ENCODE measurements around the gene TRIM41.
"Not testable (repeated sequence)": the region's sequence is repeated elsewhere in the genome, so short reads cannot be mapped to it uniquely, and the experiment has no call there.

The TRIM41 gene

GRCh38 chr5:181192337-181193046 lies 30.6 kb upstream of the TRIM41 start:
- DNase-seq (ENCODE audit: low spot score) (no peak), FAIRE-seq (no peak)

- DNase-seq (ENCODE audit: low spot score) (no peak), FAIRE-seq (no peak)
Measured at GRCh38 chr5:181193656-181194055, 29.4 kb upstream of the TRIM41 start.

- no peak for FAIRE-seq
- no peak for DNase-seq (ENCODE audit: low spot score)
Measured at GRCh38 chr5:181194489-181195248, 28.4 kb upstream of the TRIM41 start.

GRCh38 chr5:181195249-181195761 lies 27.8 kb upstream of the TRIM41 start:
- FAIRE-seq (no peak), DNase-seq (ENCODE audit: low spot score) (no peak)

- FAIRE-seq (no peak), DNase-seq (ENCODE audit: low spot score) (no peak)
Measured at GRCh38 chr5:181197326-181197951, 25.6 kb upstream of the TRIM41 start.

GRCh38 chr5:181198106-181198685 lies 24.9 kb upstream of the TRIM41 start:
- DNase-seq (ENCODE audit: low spot score), result no peak
- FAIRE-seq, result no peak

- FAIRE-seq (no peak), DNase-seq (ENCODE audit: low spot score) (no peak)
Measured at GRCh38 chr5:181198905-181199519, 24.1 kb upstream of the TRIM41 start.

- FAIRE-seq (no peak), DNase-seq (ENCODE audit: low spot score) (no peak)
Measured at GRCh38 chr5:181199881-181200638, 23.0 kb upstream of the TRIM41 start.

GRCh38 chr5:181200816-181201215 lies 22.3 kb upstream of the TRIM41 start:
- no peak for FAIRE-seq
- DNase-seq (ENCODE audit: low spot score), result no peak

GRCh38 chr5:181203093-181203711 lies 19.9 kb upstream of the TRIM41 start:
- FAIRE-seq (no peak), DNase-seq (ENCODE audit: low spot score) (no peak)

GRCh38 chr5:181203777-181204112 lies 19.3 kb upstream of the TRIM41 start:
- DNase-seq (ENCODE audit: low spot score) (no peak), FAIRE-seq (no peak)

- no peak for FAIRE-seq
Measured at GRCh38 chr5:181204113-181204825, 18.8 kb upstream of the TRIM41 start.

GRCh38 chr5:181204826-181205760 lies 18.0 kb upstream of the TRIM41 start, which contains the start of gene TRIM7:
Gene TRIM7, minus strand, starts transcription at chr5:181205196. Its CDS starts 86 bp downstream, at chr5:181205110.
- FAIRE-seq, result no peak
- DNase-seq (ENCODE audit: low spot score), result peak; percentile 62

More at GRCh38 chr5:181204113-181204825, 18.8 kb upstream of the TRIM41 start:
- DNase-seq (ENCODE audit: low spot score), result no peak

- FAIRE-seq (no peak), DNase-seq (ENCODE audit: low spot score) (no peak)
Measured at GRCh38 chr5:181205761-181206649, 17.1 kb upstream of the TRIM41 start.

- peak; percentile 54 for DNase-seq (ENCODE audit: low spot score)
- no peak for FAIRE-seq
Measured at GRCh38 chr5:181207214-181207959, 15.7 kb upstream of the TRIM41 start.

- FAIRE-seq, result no peak
- DNase-seq (ENCODE audit: low spot score), result no peak
Measured at GRCh38 chr5:181207960-181208253, 15.2 kb upstream of the TRIM41 start.

GRCh38 chr5:181209006-181209405 lies 14.1 kb upstream of the TRIM41 start:
- not testable (repeated sequence) for FAIRE-seq; DNase-seq (ENCODE audit: low spot score)
